ENCODE data around the gene NUMA1. TPM values are rescaled to one million over a fixed set of nuclear protein-coding genes. Genes with fewer than 3 reads are reported as not detected.

Gene NUMA1
- polyA plus RNA-seq, 1 donor from 2014 or later: 116 TPM

DNA sequence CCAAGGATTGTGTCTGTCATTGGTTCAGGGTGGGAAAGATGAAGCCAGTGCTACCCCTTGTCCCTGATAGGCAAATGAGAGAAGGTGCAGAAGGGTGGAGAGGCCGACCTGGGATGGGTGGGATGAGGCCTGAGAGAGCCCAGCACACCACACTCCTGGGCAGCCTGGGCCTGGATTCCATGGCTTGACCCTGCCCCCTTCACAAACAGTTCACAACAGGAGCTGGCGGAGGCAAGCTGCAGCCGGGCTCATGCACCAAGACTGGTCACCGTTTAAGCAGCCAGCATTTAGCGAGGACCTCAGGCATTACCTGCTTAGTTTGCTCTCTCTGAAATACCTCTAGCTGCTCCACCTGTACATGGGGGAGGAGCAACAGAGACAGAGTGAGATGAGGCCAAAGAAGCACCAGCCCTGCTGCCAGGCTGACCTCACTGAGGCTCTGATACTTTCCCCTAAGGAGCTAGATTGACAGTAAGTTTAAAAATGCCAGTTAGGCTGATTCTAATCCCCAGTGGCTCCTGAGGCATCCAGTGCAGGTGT lies 68.2 kb downstream of the NUMA1 start:
- no peak overlapping the region for H3K4me2 ChIP-seq (ENCODE audit: low read length)
- H2AFZ ChIP-seq (ENCODE audit: low read depth, low read length): no peak overlapping the region
- H3K4me3 ChIP-seq (ENCODE audit: low read length): no peak overlapping the region
- H3K27me3 ChIP-seq (ENCODE audit: insufficient read depth, low read depth, low read length): no peaks in the 10 kb centered on the region
- peaks cover 3% of the 10 kb centered on the region for H4K20me1 ChIP-seq (ENCODE audit: insufficient read depth)
- H3K9me3 ChIP-seq (ENCODE audit: low read length): no peaks in the 10 kb centered on the region
- no peak overlapping the region for H3K9ac ChIP-seq (ENCODE audit: low read length)
- H3K9me2 ChIP-seq (ENCODE audit: insufficient read depth, low read length): no peaks in the 10 kb centered on the region
- peaks cover under 1% of the 10 kb centered on the region for H3K36me3 ChIP-seq (ENCODE audit: insufficient read depth, low read length)
- no peaks in the 10 kb centered on the region for H3K79me2 ChIP-seq (replicated peaks; ENCODE audit: insufficient read depth, low read length)
- H3F3A ChIP-seq (ENCODE audit: insufficient read depth, low read length, poor library complexity, severe bottlenecking): no peaks in the 10 kb centered on the region
- no peak overlapping the region for H3K27ac ChIP-seq (ENCODE audit: low read length)
- TF ChIP-seq SMC3 (conservative IDR thresholded peaks at IDR 0.05; ENCODE audit: poor library complexity) (no peak), EZH2 (IDR thresholded peaks at IDR 0.05; ENCODE audit: borderline replicate concordance, insufficient read depth, low read length, poor library complexity, severe bottlenecking) (no peak), EP300 (conservative IDR thresholded peaks at IDR 0.05; ENCODE audit: poor library complexity, severe bottlenecking) (no peak), MXI1 (conservative IDR thresholded peaks at IDR 0.05; ENCODE audit: poor library complexity, severe bottlenecking) (no peak), TAF1 (IDR thresholded peaks at IDR 0.05; ENCODE audit: low read depth) (no peak), POLR2AphosphoS5 (IDR thresholded peaks at IDR 0.05) (no peak)

DNA sequence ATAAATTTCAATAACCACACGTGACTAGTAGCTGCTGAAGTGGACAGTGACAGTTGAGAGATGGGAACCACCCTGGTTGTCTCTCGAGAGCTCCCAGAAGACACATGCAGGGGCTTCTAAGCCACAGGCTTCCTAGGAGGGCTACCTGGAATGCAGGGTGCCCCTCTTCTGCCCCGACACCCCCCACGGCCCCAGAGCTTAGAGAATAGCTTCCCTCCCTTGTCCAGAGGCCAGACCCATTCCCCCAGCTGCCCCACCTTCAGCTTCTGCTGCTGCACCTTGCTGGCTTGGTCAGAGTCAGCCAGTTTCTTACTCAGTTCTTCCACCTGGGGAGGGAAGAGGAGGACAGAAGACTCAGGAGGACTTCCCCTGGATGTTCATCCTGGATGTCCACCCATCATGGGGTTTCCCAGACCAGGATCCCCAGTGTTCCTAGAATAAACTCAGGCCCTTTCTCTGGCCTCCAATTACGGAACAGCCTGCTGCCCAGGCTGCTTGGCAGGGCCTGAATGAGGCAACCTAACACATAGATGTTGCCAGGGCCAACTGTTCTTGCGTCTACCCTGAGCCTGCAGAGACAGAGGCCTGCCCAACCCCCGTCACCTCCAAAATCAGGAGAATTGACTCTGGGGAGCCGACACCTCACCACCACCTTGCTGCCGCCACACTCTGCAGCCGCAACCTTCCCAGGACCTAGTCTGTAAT lies 69.7 kb downstream of the NUMA1 start:
- no peak overlapping the region for H3K4me2 ChIP-seq (ENCODE audit: low read length)
- H3K36me3 ChIP-seq (ENCODE audit: insufficient read depth, low read length): peaks cover 7% of the 10 kb centered on the region
- no peaks in the 10 kb centered on the region for H3K9me2 ChIP-seq (ENCODE audit: insufficient read depth, low read length)
- no peaks in the 10 kb centered on the region for H3K79me2 ChIP-seq (replicated peaks; ENCODE audit: insufficient read depth, low read length)
- no peak overlapping the region for H3K9ac ChIP-seq (ENCODE audit: low read length)
- no peaks in the 10 kb centered on the region for H3K9me3 ChIP-seq (ENCODE audit: low read length)
- TF ChIP-seq, protein P1, sequence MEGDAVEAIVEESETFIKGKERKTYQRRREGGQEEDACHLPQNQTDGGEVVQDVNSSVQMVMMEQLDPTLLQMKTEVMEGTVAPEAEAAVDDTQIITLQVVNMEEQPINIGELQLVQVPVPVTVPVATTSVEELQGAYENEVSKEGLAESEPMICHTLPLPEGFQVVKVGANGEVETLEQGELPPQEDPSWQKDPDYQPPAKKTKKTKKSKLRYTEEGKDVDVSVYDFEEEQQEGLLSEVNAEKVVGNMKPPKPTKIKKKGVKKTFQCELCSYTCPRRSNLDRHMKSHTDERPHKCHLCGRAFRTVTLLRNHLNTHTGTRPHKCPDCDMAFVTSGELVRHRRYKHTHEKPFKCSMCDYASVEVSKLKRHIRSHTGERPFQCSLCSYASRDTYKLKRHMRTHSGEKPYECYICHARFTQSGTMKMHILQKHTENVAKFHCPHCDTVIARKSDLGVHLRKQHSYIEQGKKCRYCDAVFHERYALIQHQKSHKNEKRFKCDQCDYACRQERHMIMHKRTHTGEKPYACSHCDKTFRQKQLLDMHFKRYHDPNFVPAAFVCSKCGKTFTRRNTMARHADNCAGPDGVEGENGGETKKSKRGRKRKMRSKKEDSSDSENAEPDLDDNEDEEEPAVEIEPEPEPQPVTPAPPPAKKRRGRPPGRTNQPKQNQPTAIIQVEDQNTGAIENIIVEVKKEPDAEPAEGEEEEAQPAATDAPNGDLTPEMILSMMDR (IDR thresholded peaks at IDR 0.05; ENCODE audit: poor library complexity, severe bottlenecking): no peak
- TF ChIP-seq EZH2 (IDR thresholded peaks at IDR 0.05; ENCODE audit: borderline replicate concordance, insufficient read depth, low read length, poor library complexity, severe bottlenecking) (no peak), RAD21 (conservative IDR thresholded peaks at IDR 0.05) (no peak), SMC3 (conservative IDR thresholded peaks at IDR 0.05; ENCODE audit: poor library complexity) (no peak), TAF1 (IDR thresholded peaks at IDR 0.05; ENCODE audit: low read depth) (no peak), MXI1 (conservative IDR thresholded peaks at IDR 0.05; ENCODE audit: poor library complexity, severe bottlenecking) (no peak), EP300 (conservative IDR thresholded peaks at IDR 0.05; ENCODE audit: poor library complexity, severe bottlenecking) (no peak), POLR2AphosphoS5 (IDR thresholded peaks at IDR 0.05) (no peak)
- TF ChIP-seq, protein P2, sequence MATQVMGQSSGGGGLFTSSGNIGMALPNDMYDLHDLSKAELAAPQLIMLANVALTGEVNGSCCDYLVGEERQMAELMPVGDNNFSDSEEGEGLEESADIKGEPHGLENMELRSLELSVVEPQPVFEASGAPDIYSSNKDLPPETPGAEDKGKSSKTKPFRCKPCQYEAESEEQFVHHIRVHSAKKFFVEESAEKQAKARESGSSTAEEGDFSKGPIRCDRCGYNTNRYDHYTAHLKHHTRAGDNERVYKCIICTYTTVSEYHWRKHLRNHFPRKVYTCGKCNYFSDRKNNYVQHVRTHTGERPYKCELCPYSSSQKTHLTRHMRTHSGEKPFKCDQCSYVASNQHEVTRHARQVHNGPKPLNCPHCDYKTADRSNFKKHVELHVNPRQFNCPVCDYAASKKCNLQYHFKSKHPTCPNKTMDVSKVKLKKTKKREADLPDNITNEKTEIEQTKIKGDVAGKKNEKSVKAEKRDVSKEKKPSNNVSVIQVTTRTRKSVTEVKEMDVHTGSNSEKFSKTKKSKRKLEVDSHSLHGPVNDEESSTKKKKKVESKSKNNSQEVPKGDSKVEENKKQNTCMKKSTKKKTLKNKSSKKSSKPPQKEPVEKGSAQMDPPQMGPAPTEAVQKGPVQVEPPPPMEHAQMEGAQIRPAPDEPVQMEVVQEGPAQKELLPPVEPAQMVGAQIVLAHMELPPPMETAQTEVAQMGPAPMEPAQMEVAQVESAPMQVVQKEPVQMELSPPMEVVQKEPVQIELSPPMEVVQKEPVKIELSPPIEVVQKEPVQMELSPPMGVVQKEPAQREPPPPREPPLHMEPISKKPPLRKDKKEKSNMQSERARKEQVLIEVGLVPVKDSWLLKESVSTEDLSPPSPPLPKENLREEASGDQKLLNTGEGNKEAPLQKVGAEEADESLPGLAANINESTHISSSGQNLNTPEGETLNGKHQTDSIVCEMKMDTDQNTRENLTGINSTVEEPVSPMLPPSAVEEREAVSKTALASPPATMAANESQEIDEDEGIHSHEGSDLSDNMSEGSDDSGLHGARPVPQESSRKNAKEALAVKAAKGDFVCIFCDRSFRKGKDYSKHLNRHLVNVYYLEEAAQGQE (IDR thresholded peaks at IDR 0.05; ENCODE audit: borderline replicate concordance): no peak
- H3F3A ChIP-seq (ENCODE audit: insufficient read depth, low read length, poor library complexity, severe bottlenecking): no peaks in the 10 kb centered on the region
- no peaks in the 10 kb centered on the region for H3K27me3 ChIP-seq (ENCODE audit: insufficient read depth, low read depth, low read length)
- H4K20me1 ChIP-seq (ENCODE audit: insufficient read depth): peaks cover 3% of the 10 kb centered on the region
- no peak overlapping the region for H2AFZ ChIP-seq (ENCODE audit: low read depth, low read length)
- H3K27ac ChIP-seq (ENCODE audit: low read length): no peak overlapping the region
- no peak overlapping the region for H3K4me3 ChIP-seq (ENCODE audit: low read length)
